ENCODE data around the gene SF1. TPM values are rescaled to one million over a fixed set of nuclear protein-coding genes. Genes with fewer than 3 reads are reported as not detected.

The SF1 gene
- total and polyA plus RNA-seq, 2 of the 4 experiments (the other 2 are of a cell fraction): 56.8 to 88.0 TPM

- TF ChIP-seq MXI1 (IDR thresholded peaks at IDR 0.05; ENCODE audit: borderline replicate concordance, low read depth, low read length): no peak
- no peak for TF ChIP-seq USF2 (IDR thresholded peaks at IDR 0.05; ENCODE audit: low read depth, low read length)
- TF ChIP-seq CTCF (conservative IDR thresholded peaks at IDR 0.05; ENCODE audit: low read depth, low read length): no peak
- TF ChIP-seq RFX5 (IDR thresholded peaks at IDR 0.05; ENCODE audit: low read depth, low read length): no peak
- TF ChIP-seq RCOR1 (IDR thresholded peaks at IDR 0.05; ENCODE audit: insufficient replicate concordance, low read length): no peak
- no peak for TF ChIP-seq POLR2A (IDR thresholded peaks at IDR 0.05; ENCODE audit: low read depth, low read length)
- no peak for TF ChIP-seq RAD21 (IDR thresholded peaks at IDR 0.05; ENCODE audit: low read length)
- Histone ChIP-seq H4K91ac (ENCODE audit: insufficient read depth, low read depth, low read length) (no peak overlapping the region), H3K27ac (ENCODE audit: insufficient read depth, low read length) (no peak overlapping the region), H3K79me1 (ENCODE audit: low read depth in 1 of 2, low read length in 2 of 2) (peaks cover 44 to 88% of the 10 kb centered on the region in 2 experiments), H3K36me3 (ENCODE audit: control insufficient read depth, insufficient read depth, low read length) (peaks cover 94% of the 10 kb centered on the region), H4K20me1 (ENCODE audit: insufficient read depth, low read length) (peaks cover 87% of the 10 kb centered on the region), H4K8ac (ENCODE audit: low read depth in 2 of 2, low read length in 2 of 2) (no peak overlapping the region), H2AFZ (replicated peaks; ENCODE audit: low read length, poor library complexity) (no peak overlapping the region), H2BK5ac (ENCODE audit: low read depth, low read length, poor library complexity, severe bottlenecking) (no peak overlapping the region), H3K9me1 (ENCODE audit: insufficient read depth, low read length) (peaks cover 14% of the 10 kb centered on the region; the same call in 1 of the 2 replicates), H2BK120ac (ENCODE audit: low read depth, low read length) (no peak overlapping the region), H2BK15ac (ENCODE audit: low read depth, low read length) (no peak overlapping the region), H3K9me3 (ENCODE audit: control insufficient read depth, insufficient read depth, low read length) (no peaks in the 10 kb centered on the region), H3K18ac (ENCODE audit: low read depth, low read length) (no peak overlapping the region), H3K9ac (ENCODE audit: low read depth, low read length) (no peak overlapping the region), H3K27me3 (ENCODE audit: control insufficient read depth, insufficient read depth, low read length) (no peaks in the 10 kb centered on the region), H2BK20ac (ENCODE audit: low read depth, low read length) (no peak overlapping the region), H3K4me1 (ENCODE audit: control insufficient read depth, insufficient read depth, low read length) (peaks cover 13% of the 10 kb centered on the region), H3K56ac (ENCODE audit: extremely low read depth, insufficient read depth, low read length) (no peak overlapping the region), H3K23ac (ENCODE audit: low read depth, low read length) (no peak overlapping the region), H3K4ac (ENCODE audit: low read depth, low read length) (no peak overlapping the region), H3K14ac (replicated peaks; ENCODE audit: low read depth, low read length) (no peak overlapping the region), H4K5ac (ENCODE audit: low read depth, low read length) (no peak overlapping the region), H3K4me2 (ENCODE audit: low read depth, low read length) (no peak overlapping the region), H3K4me3 (ENCODE audit: insufficient read depth, low read depth, low read length) (no peak overlapping the region), H2AK5ac (ENCODE audit: low read depth, low read length) (no peak overlapping the region), H2AK9ac (replicated peaks; ENCODE audit: low read depth, low read length, poor library complexity) (no peak overlapping the region)
- intact Hi-C loops (cut with micrococcal nuclease): loop anchor here (1.0 to 2.0 kb wide), 2 partner anchors 24 to 78 kb away; no protein-coding TSS in a partner anchor
- CTCF ChIA-PET: no interaction called here
- POLR2A ChIA-PET (ENCODE audit: unreplicated experiment): no interaction called here
- ATAC-seq (ENCODE audit: low read depth) (no peak), DNase-seq (no peak)
- BruUV-seq (replicated peaks): no TSS peak
- dilution Hi-C loops (cut with HindIII; ENCODE audit: low sequenced_read_pairs, unreplicated experiment): no loop called here
- in situ Hi-C loops (cut with MboI; ENCODE audit: low sequenced_read_pairs): no loop called here
- WGBS, 2 experiments (ENCODE audit: extremely low coverage in 2 of 2, insufficient read length in 1 of 2): 100% methylated on average over 1 of the region's 11 CpGs; no CpG with 5 or more reads in 1 of the 2 experiments
Measured at GRCh38 chr11:64766881-64767280, 11.5 kb downstream of the SF1 start.
